NCI-H2196 (cell line): Measurements from ENCODE around the gene CHM.
"Not testable (repeated sequence)": the region's sequence is repeated elsewhere in the genome, so short reads cannot be mapped to it uniquely, and the experiment has no call there.

ENCODE experiments used
- DNase-seq: peaks from one replicate; lab custom pipeline; 2025; ENCODE audit not compliant: unreplicated experiment; lab: John Stamatoyannopoulos, UW

Gene CHM

GRCh38 chrX:86047174-86047935 is at the start of gene CHM:
Gene CHM, minus strand, starts transcription at chrX:86047558. Its CDS starts 26 bp downstream, at chrX:86047532.
- no peak for DNase-seq

GRCh38 chrX:86078650-86079049 is 31.3 kb upstream of the CHM start:
- no peak for DNase-seq

- no peak for DNase-seq
Observed at GRCh38 chrX:86066998-86067397, 19.6 kb upstream of the CHM start.

- DNase-seq = no peak
Observed at GRCh38 chrX:86061407-86061806, 14.0 kb upstream of the CHM start.

- no peak for DNase-seq
Observed at GRCh38 chrX:86051741-86052140, 4.4 kb upstream of the CHM start.

GRCh38 chrX:86047936-86048280 is 550 bp upstream of the CHM start:
- DNase-seq = no peak

- no peak for DNase-seq
Observed at GRCh38 chrX:86044216-86044615, 3.1 kb downstream of the CHM start.

- DNase-seq = no peak
Observed at GRCh38 chrX:86039625-86040568, 7.5 kb downstream of the CHM start.

- DNase-seq = no peak
Observed at GRCh38 chrX:86033385-86033784, 14.0 kb downstream of the CHM start.

GRCh38 chrX:86028681-86029080 is 18.7 kb downstream of the CHM start:
- DNase-seq = no peak

GRCh38 chrX:86023811-86024210 is 23.5 kb downstream of the CHM start:
- DNase-seq = no peak

- DNase-seq = no peak
Observed at GRCh38 chrX:86021652-86022289, 25.6 kb downstream of the CHM start.

- no peak for DNase-seq
Observed at GRCh38 chrX:86016139-86016538, 31.2 kb downstream of the CHM start.

- not testable (repeated sequence) for DNase-seq
Observed at GRCh38 chrX:86014959-86015358, 32.4 kb downstream of the CHM start.

- DNase-seq = no peak
Observed at GRCh38 chrX:86014421-86014820, 32.9 kb downstream of the CHM start.

- DNase-seq = no peak
Observed at GRCh38 chrX:86013792-86014191, 33.6 kb downstream of the CHM start.

GRCh38 chrX:86012188-86012587 is 35.2 kb downstream of the CHM start:
- no peak for DNase-seq

- DNase-seq = not testable (repeated sequence)
Observed at GRCh38 chrX:86009803-86010202, 37.6 kb downstream of the CHM start.

GRCh38 chrX:86007891-86008290 is 39.5 kb downstream of the CHM start:
- DNase-seq = not testable (repeated sequence)

- DNase-seq = peak; percentile 5
Observed at GRCh38 chrX:86002076-86002896, 45.1 kb downstream of the CHM start.

GRCh38 chrX:85998954-85999353 is 48.4 kb downstream of the CHM start:
- no peak for DNase-seq
